ENCODE results near the gene UGT1A5.

Gene UGT1A5

GRCh38 chr2:233792720-233793119, 80.0 kb downstream of the UGT1A5 start:
- no peak for TF ChIP-seq CTCF (conservative IDR thresholded peaks at IDR 0.05; ENCODE audit: low read depth, low read length)
- H3K36me3 ChIP-seq (ENCODE audit: insufficient read depth), result no peaks in the 10 kb centered on the region
- H4K20me1 ChIP-seq (ENCODE audit: insufficient read depth), result no peaks in the 10 kb centered on the region
- no peak overlapping the region for H2AFZ ChIP-seq (ENCODE audit: low read depth)
- no peak overlapping the region for H3K9ac ChIP-seq
- H3K27me3 ChIP-seq (ENCODE audit: insufficient read depth, low read depth), result no peaks in the 10 kb centered on the region
- H3K4me2 ChIP-seq, result no peak overlapping the region
- no peak overlapping the region for H3K27ac ChIP-seq
- no peak overlapping the region for H3K4me3 ChIP-seq (IDR thresholded peaks at IDR 0.05; ENCODE audit: insufficient read depth, low read depth, low read length)
- H3K4me1 ChIP-seq (ENCODE audit: low read depth, poor library complexity, severe bottlenecking), result no peaks in the 10 kb centered on the region
- no peaks in the 10 kb centered on the region for H3K79me2 ChIP-seq (ENCODE audit: insufficient read depth, low read depth)

- H3K4me2 ChIP-seq, result no peak overlapping the region
- H4K20me1 ChIP-seq (ENCODE audit: insufficient read depth), result no peaks in the 10 kb centered on the region
- H3K4me1 ChIP-seq (ENCODE audit: low read depth, poor library complexity, severe bottlenecking), result no peaks in the 10 kb centered on the region
- H3K9ac ChIP-seq, result no peak overlapping the region
- TF ChIP-seq CTCF (conservative IDR thresholded peaks at IDR 0.05; ENCODE audit: low read depth, low read length), result no peak
- no peaks in the 10 kb centered on the region for H3K36me3 ChIP-seq (ENCODE audit: insufficient read depth)
- no peak overlapping the region for H2AFZ ChIP-seq (ENCODE audit: low read depth)
- H3K27me3 ChIP-seq (ENCODE audit: insufficient read depth, low read depth), result no peaks in the 10 kb centered on the region
- no peak overlapping the region for H3K27ac ChIP-seq
- H3K79me2 ChIP-seq (ENCODE audit: insufficient read depth, low read depth), result no peaks in the 10 kb centered on the region
- H3K4me3 ChIP-seq (IDR thresholded peaks at IDR 0.05; ENCODE audit: insufficient read depth, low read depth, low read length), result no peak overlapping the region
Observed at GRCh38 chr2:233793465-233794127, 80.9 kb downstream of the UGT1A5 start.

GRCh38 chr2:233794128-233794658, 81.5 kb downstream of the UGT1A5 start:
- Histone ChIP-seq H4K20me1 (ENCODE audit: insufficient read depth) (no peaks in the 10 kb centered on the region), H3K27ac (no peak overlapping the region), H3K4me3 (IDR thresholded peaks at IDR 0.05; ENCODE audit: insufficient read depth, low read depth, low read length) (no peak overlapping the region), H3K9ac (no peak overlapping the region), H3K4me1 (ENCODE audit: low read depth, poor library complexity, severe bottlenecking) (no peaks in the 10 kb centered on the region), H3K27me3 (ENCODE audit: insufficient read depth, low read depth) (no peaks in the 10 kb centered on the region), H3K4me2 (no peak overlapping the region), H2AFZ (ENCODE audit: low read depth) (no peak overlapping the region), H3K36me3 (ENCODE audit: insufficient read depth) (no peaks in the 10 kb centered on the region), H3K79me2 (ENCODE audit: insufficient read depth, low read depth) (no peaks in the 10 kb centered on the region)
- TF ChIP-seq CTCF (conservative IDR thresholded peaks at IDR 0.05; ENCODE audit: low read depth, low read length), result no peak

GRCh38 chr2:233795735-233796171, 83.0 kb downstream of the UGT1A5 start:
- H3K27ac ChIP-seq, result no peak overlapping the region
- no peaks in the 10 kb centered on the region for H3K36me3 ChIP-seq (ENCODE audit: insufficient read depth)
- no peak overlapping the region for H3K4me3 ChIP-seq (IDR thresholded peaks at IDR 0.05; ENCODE audit: insufficient read depth, low read depth, low read length)
- no peaks in the 10 kb centered on the region for H3K4me1 ChIP-seq (ENCODE audit: low read depth, poor library complexity, severe bottlenecking)
- H3K4me2 ChIP-seq, result no peak overlapping the region
- no peak overlapping the region for H2AFZ ChIP-seq (ENCODE audit: low read depth)
- no peak for TF ChIP-seq CTCF (conservative IDR thresholded peaks at IDR 0.05; ENCODE audit: low read depth, low read length)
- H4K20me1 ChIP-seq (ENCODE audit: insufficient read depth), result no peaks in the 10 kb centered on the region
- no peak overlapping the region for H3K9ac ChIP-seq
- no peaks in the 10 kb centered on the region for H3K79me2 ChIP-seq (ENCODE audit: insufficient read depth, low read depth)
- no peaks in the 10 kb centered on the region for H3K27me3 ChIP-seq (ENCODE audit: insufficient read depth, low read depth)

Measured in KMS-11 (cell line).